HG03159 (cell line): Measurements from ENCODE around the gene CACNA1D.

Experiments used
- ATAC-seq: cut with Tn5 transposase; IDR thresholded peaks from one replicate; pipeline ENCODE4 v1.9.1; 2021; ENCODE audit warnings: mild to moderate bottlenecking, moderate library complexity; ENCODE audit not compliant: unreplicated experiment

The CACNA1D gene

DNA sequence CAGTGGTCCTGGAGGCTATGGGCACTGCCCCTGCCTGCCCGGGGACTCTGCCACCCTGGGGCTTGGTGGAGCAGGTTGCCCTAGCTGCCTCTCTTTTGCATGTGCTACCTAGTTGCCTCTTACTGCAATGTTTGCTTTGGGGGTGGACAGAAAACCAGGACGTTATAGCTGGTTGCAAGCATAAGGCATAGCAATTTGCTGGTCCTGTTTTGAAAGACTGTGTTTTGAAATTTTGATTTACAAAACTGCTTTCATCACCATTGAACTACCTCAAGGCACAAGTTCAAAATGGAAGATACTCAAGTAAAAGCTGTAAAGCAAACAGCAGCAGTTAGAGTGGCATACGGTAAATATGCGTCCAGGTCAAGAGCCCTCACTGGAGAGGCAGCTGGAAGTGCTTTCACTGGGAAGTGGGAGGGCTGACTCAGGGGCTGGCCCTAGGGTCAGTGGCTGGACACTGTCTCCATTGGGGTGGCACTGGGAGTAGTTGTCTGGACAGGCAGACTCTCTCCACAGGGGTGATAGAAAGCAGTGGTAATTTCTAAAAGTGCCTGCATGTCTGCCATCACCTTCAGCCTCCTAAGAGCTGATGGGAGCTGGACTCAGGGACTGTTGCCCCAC lies 213.7 kb downstream of the CACNA1D start:
- ATAC-seq, result no peak

DNA sequence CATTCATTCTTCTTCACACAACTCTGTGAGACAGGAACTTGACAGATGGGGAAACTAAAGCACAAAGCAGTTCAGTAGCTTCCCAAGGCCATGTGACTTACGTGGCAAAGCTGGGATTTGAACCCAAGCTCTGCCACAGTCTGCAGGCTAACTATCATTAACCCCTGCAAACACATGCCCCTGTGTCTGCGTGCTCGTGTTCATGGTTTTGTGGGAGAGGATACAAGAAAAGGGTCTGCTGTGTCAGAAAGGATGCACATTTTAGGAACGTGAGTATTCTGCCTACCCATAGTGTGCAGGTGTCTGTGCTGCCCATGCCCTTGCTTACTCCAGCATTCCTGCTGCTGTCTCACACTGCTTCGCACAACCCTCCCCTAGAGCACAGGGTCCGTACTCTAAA lies 214.8 kb downstream of the CACNA1D start:
- no peak for ATAC-seq

DNA sequence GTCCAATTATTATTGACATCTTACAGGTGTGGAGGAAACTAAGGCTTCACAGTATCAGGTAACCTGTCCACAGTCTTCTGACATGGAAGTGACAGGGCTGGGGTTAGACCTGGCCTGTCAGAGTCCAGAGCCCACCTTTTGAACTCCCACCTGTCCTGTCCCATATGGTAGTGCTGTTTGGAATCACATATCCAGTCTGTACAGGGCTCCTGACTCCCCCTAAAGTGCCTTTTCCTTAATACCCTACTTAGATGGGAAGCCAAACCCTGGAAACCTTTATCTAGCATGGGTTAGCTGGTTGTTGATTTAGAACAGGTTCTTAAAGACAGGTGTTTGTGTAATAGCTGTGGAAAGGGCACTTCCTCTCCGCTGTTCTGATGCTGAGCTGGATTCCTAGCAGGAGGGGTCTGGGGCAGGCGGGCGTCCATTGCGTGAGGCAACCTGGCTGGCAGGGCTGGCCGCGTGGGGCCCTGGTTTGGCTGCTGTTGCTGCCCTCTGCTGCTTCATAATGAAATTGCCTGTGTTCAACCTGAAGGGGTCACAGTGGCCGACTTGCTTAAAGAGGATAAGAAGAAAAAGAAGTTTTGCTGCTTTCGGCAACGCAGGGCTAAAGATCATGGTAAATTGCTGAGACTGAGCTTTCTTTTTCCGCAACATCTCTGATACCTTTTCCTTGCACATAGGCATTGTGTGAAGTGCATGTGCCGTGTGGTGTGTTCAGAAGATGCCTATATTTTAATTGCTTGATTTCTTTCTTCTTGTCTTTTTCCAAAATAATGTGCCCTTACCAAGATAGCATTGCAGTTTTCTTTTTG lies 215.7 kb downstream of the CACNA1D start:
- peak; percentile 83 for ATAC-seq

DNA sequence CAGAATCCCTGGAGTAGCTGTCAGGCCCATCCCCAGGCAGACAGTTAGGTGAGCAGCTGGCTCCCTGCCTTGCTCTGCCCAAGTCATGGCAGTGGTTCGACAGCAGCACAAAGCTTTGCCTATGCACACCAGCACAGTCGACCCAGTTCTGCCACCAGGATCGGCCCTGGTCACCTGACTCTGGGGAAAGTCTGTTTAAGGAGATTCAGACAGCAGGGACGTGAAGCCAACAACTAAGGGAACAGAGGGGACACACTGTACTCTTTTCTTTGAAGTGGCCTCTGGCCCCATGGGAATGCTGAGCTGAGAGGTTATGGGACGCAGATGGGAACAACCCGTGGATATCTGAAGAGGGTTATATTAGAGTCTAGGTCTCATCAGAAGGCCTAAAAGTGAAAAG lies 217.0 kb downstream of the CACNA1D start:
- ATAC-seq, result no peak

GRCh38 chr3:53712817-53713388 lies 218.5 kb downstream of the CACNA1D start:
- ATAC-seq, result no peak

GRCh38 chr3:53713626-53714025 lies 219.2 kb downstream of the CACNA1D start:
- ATAC-seq, result no peak

GRCh38 chr3:53715815-53716483 lies 221.5 kb downstream of the CACNA1D start:
- ATAC-seq, result no peak

GRCh38 chr3:53716998-53717397 lies 222.6 kb downstream of the CACNA1D start:
- no peak for ATAC-seq

DNA sequence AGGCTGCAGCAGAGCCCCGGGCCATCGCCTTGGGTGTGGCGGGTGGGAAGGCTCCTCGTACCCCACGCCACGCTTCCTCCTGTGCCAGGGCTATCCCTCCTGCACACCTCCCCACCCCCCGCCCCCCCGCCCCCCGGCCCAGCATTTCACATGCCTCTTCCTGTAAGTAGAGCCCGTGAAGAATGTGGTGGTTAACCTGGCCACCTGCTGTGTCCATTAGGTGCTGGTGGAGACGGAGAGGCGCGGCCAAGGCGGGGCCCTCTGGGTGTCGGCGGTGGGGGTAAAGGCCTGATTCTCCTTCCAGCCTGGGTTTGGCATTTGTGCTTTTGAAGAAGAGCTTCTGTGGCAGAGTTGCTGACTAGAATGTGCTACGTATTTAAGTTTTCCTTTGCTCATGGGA lies 224.1 kb downstream of the CACNA1D start:
- no peak for ATAC-seq

GRCh38 chr3:53719796-53720195 lies 225.4 kb downstream of the CACNA1D start:
- ATAC-seq, result no peak

GRCh38 chr3:53721187-53722119 lies 227.0 kb downstream of the CACNA1D start:
- ATAC-seq, result no peak

DNA sequence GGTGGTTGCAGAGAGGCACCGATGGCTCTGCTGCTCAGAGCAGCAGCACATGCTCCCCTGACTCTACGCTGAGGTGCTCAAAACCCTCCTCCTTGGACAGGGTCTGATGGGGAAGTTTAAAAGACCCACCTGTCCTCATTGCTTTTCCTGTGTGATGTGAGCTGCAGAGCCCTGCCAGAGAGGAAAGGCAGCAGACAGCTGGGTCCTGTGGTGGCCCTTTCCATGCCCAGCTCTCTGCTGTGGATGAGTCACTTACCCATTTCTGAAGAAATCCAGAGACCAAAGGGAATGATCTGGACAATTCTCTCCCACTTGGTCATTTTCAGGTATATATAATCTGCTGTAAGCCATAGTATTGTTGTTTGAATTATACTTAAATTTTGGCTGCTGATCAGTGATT lies 230.2 kb downstream of the CACNA1D start:
- ATAC-seq, result no peak

DNA sequence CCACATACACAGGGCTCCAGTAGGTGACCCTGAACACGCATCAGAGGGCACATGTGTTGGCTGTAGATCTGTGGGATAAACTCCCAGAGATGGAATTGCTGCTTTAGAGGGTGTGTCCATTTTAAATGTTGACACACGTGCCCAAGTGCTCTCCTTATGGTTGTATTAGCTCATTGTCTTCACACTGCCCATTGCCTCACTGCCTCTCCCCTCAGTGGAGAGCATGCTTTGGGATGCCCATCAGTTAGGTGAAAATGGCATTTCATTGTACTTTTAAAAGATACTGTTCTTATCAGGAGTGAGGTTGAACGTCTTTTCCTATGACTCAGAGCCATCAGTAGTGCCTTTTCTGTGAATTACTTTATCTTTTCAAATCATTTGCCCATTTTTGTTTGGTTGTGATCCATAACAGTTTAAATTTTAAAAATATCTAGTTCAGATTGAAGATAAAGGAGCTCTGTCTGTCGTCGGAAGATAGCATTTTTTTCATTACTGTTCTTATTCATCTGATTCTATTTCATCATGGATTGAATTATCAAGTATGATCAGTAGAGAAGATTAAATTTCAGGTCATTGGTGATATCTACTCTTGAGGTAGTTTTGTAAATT lies 231.1 kb downstream of the CACNA1D start:
- no peak for ATAC-seq

GRCh38 chr3:53726643-53727042 lies 232.2 kb downstream of the CACNA1D start:
- ATAC-seq, result no peak

DNA sequence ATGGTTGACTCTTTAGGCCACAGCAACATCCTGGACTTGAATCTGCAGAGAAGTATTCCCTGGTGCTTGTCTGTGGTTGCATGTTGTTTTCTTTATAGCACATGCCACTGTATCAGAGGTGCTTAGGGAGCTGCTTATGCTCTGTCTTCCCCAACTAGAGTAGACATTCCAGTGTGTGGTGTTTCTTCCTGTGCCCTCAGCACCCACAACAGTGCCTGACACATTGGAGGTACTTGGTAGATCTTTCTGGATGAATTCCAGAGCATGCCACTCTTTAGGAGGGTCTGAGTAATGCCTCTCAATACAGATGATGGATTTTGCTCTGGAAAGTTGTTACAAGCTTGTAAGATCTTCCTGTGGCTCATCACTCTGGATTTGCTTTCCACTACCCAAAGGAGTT lies 234.2 kb downstream of the CACNA1D start:
- no peak for ATAC-seq

DNA sequence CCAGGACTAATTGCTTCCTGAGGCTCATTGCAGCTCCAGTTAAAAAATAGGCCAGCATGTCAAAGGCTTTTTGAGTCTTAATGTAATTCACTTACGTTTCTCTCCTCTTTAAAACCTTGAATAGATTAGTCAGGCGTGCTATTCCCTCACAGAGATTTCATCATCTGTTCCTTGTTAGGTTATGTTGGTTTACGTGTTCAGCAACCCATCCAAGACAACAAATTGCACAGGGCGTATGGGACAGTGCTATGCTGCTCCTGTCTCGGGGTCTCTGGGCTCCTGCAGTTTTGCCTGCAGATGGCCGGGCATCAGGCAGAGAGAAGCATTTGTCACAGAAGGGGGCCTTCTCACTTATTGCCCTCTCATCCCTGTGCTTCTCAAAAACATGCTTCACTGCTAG lies 234.7 kb downstream of the CACNA1D start:
- no peak for ATAC-seq

DNA sequence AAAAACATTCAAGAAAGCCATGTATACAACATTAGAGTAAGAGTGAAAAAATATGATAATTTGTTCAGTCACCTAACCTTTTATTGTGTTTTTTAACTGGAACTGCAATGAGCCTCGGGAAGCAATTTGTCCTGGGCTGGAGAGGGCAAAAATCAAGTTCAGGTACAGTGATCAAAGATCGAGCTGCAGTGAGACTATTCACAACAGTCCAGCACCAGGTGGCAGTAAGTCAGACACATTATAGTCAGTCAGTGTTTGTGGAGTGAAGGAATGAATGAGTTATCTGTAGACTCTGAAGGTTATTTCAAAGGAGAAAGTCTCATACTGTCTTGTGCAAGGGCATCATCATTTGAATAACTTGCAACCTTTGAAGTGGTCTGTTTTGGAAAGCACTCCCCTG lies 235.2 kb downstream of the CACNA1D start:
- ATAC-seq, result no peak

- ATAC-seq, result no peak
Measured at GRCh38 chr3:53730576-53730975, 236.2 kb downstream of the CACNA1D start.

- no peak for ATAC-seq
Measured at GRCh38 chr3:53731934-53732624, 237.7 kb downstream of the CACNA1D start.

DNA sequence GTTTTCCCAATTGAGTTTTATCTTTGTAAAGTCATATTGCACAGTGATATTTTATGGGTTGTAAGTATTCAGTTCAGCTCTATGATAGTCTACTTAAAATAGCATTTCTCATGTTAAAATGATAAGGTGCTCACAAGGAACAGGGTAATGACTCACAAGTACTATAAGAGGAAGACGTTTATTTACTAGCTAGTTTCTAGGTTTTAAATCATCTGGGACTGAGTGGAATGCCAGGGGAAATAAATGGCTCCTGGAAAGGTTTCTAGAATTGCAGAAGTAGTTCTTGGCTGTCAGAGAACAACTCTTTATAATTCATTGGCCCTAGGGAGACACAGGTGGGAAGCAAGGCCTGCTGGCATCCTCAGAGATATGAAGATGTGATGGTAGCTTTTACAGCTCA lies 239.0 kb downstream of the CACNA1D start:
- no peak for ATAC-seq
